Omental fat pad (tissue), 4 donors: ENCODE data around the gene CFAP54. TPM values are rescaled to one million over a fixed set of nuclear protein-coding genes. Genes with fewer than 3 reads are reported as not detected.

Experiments
- ATAC-seq: fragments of 150-250 bp; one replicate; pipeline ENCODE4 v1.9.1; 2016; ENCODE audit warnings: mild to moderate bottlenecking, moderate library complexity; ENCODE audit not compliant: low FRiP score
- DNase-seq: peaks from one replicate; pipeline ENCODE4 v3.0.0-alpha.2; 2019; ENCODE audit warnings: low spot score
- total RNA-seq, 4 donors: library from RNA; depleted of rRNA; stranded (reverse); fragments of >200 nt; gene quantifications; one replicate each; pipeline ENCODE4 v1.1.0, GENCODE V29; 2016
- TF ChIP-seq, protein P1 (sequence below), 3 donors: fragments of 450-650 bp; IDR thresholded peaks; one replicate each; pipeline ENCODE4 v1.5.1; 2016 to 2017; ENCODE audit warnings: antibody characterized with exemption in 3 of 3, mild to moderate bottlenecking in 3 of 3, moderate library complexity in 2 of 3

CFAP54 gene
- total RNA-seq, 4 donors from 2014 or later = 0.60 to 2.2 (median 1.0) TPM

DNA sequence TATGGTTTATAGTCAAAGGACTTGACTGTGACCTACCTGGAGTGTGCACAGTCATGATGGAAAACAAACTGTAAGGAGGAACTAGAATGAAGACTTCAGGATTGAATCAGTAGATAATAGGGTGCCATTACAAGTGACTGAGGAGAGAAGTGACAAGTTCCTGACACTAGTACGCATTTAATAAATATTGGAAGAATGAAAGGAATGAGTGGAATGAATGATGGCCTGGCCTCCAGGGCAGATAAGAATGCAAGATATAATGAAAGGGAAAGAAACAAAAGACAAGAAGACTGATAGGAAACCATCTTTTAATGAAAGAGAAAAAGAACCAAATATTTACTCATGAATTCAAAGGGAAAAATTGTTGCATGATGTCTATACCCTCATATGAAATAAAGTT is 372.9 kb downstream of the CFAP54 start:
- no peak for ATAC-seq
- TF ChIP-seq, protein P1, sequence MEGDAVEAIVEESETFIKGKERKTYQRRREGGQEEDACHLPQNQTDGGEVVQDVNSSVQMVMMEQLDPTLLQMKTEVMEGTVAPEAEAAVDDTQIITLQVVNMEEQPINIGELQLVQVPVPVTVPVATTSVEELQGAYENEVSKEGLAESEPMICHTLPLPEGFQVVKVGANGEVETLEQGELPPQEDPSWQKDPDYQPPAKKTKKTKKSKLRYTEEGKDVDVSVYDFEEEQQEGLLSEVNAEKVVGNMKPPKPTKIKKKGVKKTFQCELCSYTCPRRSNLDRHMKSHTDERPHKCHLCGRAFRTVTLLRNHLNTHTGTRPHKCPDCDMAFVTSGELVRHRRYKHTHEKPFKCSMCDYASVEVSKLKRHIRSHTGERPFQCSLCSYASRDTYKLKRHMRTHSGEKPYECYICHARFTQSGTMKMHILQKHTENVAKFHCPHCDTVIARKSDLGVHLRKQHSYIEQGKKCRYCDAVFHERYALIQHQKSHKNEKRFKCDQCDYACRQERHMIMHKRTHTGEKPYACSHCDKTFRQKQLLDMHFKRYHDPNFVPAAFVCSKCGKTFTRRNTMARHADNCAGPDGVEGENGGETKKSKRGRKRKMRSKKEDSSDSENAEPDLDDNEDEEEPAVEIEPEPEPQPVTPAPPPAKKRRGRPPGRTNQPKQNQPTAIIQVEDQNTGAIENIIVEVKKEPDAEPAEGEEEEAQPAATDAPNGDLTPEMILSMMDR (IDR thresholded peaks at IDR 0.05) = no peak
- DNase-seq = no peak

DNA sequence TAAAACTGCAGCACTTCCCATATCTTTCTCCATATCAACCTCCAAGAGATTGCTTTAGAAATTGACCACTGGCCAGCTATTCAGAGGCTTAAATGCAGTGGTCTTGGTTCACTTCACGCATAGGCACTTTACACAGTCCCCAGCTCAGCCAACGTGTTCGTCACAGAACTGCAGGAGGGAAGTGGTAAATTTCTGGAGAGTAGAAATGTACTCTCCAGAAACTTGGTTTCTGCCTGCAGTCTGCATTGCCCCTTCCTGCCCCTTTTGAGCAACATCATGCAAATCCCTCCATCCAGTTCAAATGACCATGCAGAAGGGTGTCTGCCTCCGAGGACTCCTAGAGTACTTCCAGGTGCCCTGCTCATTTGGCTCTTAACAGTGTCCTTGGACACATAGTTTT is 375.0 kb downstream of the CFAP54 start:
- ATAC-seq = no peak
- TF ChIP-seq, protein P1 (IDR thresholded peaks at IDR 0.05) = no peak
- DNase-seq = no peak

DNA sequence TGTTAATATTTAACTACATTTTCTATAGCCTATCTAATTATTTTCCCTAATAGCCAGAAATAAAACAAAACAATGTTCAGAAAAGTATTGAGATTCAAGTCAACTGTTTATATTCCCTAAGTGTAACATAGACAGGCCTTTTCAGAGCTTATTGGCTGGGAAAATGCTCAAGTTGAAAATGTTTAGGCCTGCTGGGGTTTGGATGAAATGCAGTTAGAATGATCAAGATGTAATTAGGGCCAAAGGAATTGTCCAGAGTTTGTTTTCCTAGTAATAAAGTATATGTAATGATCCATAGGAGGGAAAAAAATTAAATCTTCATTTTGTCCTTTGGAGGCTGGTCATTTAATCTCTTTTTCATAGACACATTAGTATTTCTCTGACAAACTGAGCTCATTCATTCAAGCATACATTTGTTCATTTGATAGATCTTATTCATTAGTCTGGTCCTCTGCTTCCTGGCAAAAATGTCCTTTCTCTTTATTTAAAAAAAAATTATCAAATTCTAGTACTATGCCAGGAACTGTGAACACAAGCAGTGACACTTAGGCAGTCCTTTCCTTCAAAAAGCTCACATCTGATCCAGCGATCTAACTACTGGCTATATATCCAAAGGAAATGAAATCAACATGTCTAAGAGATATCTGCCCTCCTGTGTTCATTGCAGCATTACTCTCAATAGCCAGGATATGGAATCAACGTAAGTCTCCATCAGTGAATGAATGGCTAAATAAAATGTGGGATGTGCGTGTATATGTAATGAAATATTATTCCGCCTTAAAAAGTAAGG is 377.6 kb downstream of the CFAP54 start:
- DNase-seq (no peak), ATAC-seq (no peak)
- TF ChIP-seq, protein P1 (IDR thresholded peaks at IDR 0.05) = no peak

DNA sequence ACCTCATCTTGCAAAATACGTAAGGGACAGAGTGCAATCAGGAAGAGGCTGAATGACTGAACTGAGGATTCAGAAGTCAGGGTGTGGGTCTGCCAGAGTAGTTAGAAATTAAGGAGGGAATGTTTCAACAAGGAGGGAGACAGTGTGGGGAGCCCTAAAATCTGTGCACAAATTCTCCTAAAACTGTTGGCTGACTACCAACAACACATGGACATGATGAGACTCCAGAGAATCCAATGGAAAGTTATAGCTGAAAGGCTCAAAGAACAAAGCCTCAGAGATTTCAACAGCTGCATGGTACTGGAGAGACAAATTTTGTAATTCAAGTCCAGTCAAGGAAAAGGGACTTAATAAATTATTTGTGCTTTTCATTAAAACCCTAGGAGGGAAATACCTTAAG is 381.6 kb downstream of the CFAP54 start:
- TF ChIP-seq, protein P1 (IDR thresholded peaks at IDR 0.05) = no peak
- no peak for ATAC-seq
- no peak for DNase-seq

DNA sequence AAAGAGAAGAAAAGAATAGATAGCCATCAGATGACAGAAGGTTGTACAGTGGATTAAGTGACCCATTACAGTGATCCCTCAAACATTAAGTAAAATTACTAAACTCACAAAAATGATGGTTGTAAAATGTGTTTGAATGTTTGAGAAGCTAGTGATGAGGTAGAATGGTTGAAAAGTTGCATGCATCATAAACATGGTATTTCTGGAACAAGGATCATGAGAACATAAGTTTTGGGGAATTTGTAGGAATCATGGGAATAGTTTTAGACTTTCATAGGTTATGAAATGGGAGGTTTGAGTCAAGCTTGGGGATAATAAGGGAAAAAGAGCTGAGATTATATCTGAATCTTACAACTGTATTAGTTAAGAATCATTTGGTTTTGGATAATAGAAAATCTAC is 383.6 kb downstream of the CFAP54 start:
- DNase-seq (no peak), ATAC-seq (no peak)
- TF ChIP-seq, protein P1 (IDR thresholded peaks at IDR 0.05) = no peak

DNA sequence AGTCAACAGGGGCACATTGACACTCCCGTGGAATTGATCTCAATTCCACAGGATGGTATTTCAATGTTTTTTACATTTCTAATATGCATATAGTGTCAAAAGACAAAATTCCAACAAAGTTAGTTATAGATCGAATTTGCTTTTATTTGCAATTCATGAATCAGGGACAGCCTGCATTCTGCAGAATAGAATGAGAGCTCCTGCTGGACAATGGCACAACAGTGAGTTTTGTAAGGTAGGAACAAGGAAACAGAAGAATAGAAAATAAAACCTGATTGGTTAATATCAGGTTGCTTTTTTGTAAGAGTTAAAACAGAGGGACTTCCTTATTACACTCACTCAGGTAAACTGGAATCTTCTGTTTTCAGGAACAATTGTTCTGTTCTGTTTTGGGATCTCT is 384.8 kb downstream of the CFAP54 start:
- DNase-seq (no peak), ATAC-seq (no peak)
- TF ChIP-seq, protein P1 (IDR thresholded peaks at IDR 0.05) = no peak

DNA sequence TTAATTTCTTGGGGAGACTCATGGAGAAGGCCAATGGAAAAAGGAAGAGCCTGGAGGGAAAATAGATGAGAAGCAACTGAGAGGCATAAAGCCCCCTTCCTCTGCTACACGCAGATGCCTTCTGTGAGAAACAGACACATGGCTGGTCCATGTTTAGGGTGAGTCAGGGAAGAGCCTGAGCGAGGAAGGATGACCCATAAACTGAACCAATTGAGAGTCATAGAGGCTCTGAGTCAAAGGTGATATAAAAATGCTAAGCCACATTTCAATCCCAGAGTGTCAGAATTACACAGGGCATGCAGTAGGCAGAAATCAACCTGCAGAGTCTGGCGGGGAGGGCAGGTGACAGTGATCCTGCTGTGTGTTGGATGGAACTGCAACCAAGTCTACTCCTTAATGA is 387.6 kb downstream of the CFAP54 start:
- TF ChIP-seq, protein P1 (IDR thresholded peaks at IDR 0.05) = no peak
- no peak for DNase-seq
- ATAC-seq = no peak
